ENCODE results near the gene CALHM3.
"Not testable (repeated sequence)": the region's sequence is repeated elsewhere in the genome, so short reads cannot be mapped to it uniquely, and the experiment has no call there.

CALHM3 gene

GRCh38 chr10:103479135-103479534 lies at the start of gene CALHM3:
Gene CALHM3, minus strand, starts transcription at chr10:103479240. Its CDS starts 208 bp downstream, at chr10:103479032.
- DNase-seq = no peak

- DNase-seq = no peak
Observed at GRCh38 chr10:103528549-103528948, 49.5 kb upstream of the CALHM3 start.

DNA sequence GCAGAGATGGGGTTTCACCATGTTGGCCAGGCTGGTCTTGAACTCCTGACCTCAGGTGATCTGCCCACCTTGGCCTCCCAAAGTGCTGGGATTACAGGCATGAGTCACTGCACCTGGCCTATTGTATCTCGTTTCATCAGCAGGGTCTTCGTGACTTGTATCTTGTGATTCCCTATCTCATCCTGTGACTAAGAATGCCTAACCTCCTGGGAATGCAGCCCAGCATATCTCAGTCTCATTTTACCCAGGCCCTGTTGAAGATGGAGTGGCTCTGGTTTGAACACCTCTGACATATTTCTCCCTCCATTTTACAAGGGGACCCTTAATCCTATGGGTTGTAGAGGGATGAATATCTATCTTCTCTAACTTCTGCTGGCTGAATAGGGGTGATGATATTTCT lies 48.4 kb upstream of the CALHM3 start:
- not testable (repeated sequence) for DNase-seq

- DNase-seq = no peak
Observed at GRCh38 chr10:103525901-103526300, 46.9 kb upstream of the CALHM3 start.

DNA sequence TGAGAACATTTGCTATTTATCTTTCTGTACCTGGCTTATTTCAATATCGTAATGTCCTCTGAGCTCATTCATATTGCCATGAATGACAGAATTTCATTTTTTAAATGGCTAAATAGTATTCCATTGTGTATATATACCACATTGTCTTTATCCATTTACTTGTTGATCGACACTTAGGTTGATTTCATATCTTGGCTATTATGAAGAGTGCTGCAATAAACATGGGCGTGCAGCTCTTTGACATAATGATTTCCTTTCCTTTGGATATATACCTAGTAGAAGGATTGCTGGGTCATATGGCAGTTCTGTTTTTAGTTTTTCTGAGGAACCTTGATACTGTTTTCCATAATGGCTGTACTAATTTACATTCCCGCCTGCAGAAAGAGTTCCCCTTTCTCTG lies 44.6 kb upstream of the CALHM3 start:
- DNase-seq = no peak

DNA sequence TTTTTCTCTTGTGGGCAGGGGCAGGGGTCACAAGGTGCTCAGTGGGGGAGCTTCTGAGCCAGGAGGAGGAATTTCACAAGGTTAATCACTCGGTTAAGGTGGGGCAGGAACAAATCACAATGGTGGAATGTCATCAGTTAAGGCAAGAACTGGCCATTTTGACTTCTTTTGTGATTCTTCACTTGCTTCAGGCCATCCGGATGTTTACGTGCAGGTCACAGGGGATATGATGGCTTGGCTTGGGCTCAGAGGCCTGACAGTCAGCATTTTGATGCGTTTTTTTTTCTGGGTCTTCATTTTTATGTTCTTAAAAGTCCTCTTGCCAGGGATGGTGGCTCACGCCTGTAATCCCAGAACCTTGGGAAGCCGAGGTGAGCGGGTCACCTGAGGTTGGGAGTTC lies 43.0 kb upstream of the CALHM3 start:
- not testable (repeated sequence) for DNase-seq

GRCh38 chr10:103519798-103520197 lies 40.8 kb upstream of the CALHM3 start:
- no peak for DNase-seq

DNA sequence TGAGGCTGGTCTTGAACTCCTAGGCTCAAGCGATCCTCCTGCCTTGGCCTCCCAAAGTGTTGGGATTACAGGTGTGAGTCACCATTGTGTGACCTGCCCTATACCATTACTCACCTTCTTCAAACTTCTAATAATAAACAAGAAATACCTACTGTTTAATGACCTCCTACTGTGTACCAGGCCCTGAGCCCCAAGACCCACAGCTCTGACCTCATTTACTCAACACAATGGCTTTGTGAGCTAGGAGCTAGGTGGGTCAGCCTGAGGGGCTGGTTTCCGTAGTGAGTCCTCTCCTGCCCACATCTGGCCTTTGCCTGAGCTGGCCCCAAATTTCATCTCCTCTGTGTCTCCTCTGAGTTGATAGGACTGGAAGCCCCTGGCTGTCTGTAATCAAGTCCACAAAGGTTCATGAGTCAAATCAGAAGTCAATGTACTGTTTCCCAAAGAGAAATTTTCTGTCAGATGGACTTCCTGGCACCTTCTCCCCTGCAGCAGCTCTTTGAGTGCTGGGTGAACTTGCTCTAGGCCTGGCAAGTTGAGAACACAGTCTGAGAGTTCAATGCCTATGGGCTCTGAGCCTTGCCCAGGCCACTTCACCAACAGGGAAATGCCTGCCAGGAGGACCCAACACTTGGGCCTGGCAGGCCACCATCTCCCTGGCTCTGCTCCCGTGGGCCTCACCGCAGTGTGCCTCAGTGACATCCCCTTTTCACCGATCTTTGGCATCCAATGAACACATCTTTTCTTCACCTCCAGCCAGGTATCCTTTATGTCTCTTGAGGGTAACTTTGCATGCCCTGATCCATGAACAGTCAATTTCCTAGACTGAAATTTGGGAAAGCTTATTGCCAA lies 38.4 kb upstream of the CALHM3 start:
- DNase-seq = no peak

GRCh38 chr10:103514244-103514643 lies 35.2 kb upstream of the CALHM3 start:
- DNase-seq = no peak

DNA sequence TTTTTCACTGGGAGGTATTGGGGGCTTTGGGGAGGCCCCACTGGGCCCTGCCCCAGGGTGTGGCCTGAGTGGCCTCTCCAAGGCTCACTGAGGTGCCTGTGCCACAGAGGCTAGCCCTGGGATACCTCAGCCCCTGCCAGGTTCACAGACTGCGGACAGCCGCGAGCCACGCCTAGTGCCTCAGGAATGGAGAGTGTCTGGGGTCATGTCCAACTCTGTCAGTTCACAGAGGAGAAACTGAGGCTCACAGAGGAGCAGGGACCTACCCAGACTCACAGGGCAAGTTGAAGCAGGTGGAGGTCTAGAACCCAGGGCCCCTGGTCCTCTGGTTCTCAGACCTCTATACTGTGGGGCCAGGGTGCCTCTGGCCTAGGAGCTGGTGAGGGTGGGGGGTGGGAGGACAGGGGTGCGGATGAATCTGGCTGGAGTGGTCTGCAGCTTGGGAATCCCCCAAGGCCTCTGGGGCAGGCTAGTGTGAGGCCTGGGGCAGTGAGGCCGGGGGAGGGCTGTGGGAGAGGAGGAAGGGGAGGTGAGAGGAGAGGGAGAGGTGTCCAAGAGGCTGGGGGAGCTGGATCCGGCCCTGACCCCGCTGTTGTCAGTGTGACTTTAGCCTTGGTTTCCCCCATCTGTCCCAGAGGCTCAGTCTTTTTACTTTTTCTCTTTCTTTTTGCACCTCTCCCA lies 34.5 kb upstream of the CALHM3 start:
- DNase-seq = no peak

DNA sequence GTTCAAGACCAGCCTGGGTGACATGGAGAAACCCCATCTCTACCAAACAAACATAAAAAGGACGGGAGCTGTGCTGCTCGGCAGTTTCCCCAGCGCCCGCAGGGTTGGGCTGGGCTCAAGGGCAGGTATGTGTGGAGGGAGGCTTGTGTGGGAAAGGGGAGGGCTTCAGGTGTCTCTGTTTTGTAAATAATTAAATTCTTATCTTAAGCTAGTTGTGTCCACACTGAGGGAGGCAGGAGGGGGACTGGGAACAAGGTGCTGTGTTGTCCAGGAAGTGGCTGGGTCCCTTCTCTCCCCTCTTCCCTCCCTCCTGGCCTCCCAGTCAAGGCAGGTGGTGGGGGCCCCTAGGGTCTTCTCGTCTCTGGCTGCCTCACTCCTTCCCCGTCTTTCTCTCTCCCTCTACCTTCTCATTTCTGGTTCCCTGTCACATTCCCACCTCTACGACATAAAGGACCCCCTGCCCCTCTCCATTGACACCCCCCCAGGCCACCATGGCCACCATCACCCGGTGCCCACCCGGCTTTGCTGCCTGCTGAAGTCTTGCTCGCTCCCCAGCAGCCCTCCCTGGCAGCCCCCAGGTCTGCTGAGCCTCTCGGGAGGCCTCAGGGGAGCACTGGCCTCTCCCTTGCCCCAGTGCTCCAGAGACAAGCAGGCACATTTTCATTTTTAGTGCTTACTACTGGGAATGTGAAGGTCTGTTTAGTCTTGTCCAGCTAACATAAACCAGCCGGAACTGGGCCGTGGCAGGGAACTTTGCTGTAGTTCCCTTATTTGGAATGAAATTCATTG lies 33.7 kb upstream of the CALHM3 start:
- DNase-seq = no peak

DNA sequence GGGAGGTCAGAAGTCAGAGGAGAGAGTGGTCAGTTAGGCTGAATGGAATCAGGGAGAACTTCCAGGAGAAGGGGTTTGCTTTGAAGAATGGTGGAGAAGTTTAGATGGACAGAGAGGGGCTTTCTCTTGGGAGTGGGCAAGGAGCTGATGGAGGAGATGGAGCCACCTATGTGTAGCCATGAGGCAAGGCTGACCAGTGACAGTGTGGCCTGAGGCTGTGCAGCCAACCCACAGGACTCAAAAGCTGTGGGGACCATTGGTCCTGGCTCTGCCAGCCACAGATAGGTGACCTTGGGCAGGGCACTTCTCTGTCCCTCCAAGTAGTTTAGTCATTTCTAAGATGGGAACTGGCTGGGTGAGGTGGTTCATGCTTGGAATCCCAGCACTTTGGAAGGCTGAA lies 33.1 kb upstream of the CALHM3 start:
- DNase-seq = no peak

GRCh38 chr10:103510791-103511752 lies 32.0 kb upstream of the CALHM3 start:
- DNase-seq = no peak

GRCh38 chr10:103510046-103510685 lies 31.1 kb upstream of the CALHM3 start:
- no peak for DNase-seq

DNA sequence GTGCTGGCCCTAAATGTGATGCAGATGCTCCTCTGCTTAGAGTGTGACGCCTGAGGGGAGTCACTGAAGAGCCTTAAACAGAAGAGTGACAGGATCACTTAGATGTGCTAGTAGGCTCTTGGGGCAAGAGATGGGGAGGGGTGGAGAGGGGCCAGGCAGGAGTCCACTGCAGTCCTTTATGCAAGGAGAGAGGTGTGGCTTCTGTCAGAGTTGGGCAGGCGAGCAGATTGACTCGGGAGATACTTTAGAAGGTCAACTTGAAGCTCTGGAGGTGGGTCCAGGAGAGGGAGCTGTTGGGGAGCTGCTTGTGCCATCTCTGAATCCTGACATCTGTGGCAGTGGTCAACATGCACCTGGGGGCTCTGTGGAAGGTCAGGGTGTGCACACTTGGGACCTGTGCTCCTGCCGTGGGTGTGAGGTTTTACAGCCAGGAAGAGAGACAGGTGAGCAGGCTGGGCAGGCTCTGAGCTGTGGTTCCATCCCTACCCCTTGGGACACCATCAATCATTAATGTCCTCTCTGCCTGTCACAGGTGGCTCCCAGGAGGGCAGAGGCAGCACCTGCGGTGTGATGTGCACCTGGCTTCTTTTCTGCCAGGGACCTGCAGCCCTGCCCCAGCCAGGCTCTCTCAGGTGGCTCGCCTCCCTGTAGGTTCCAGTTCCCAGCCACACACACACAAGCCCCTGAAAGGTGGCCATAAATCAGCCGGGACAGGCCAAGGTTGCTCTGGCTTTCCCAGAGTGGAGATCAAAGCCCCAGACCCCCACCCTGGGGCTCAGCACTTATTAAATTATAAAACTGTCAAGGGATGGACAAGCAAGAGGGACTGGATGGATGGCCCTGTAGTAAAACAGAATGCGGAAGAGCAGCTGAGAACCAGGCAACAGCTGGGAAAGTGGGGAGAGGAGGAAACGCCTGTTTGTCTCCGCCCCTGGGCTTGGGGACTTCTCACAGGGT lies 28.5 kb upstream of the CALHM3 start:
- no peak for DNase-seq

- no peak for DNase-seq
Observed at GRCh38 chr10:103506061-103506460, 27.0 kb upstream of the CALHM3 start.

- DNase-seq = no peak
Observed at GRCh38 chr10:103504181-103504783, 25.2 kb upstream of the CALHM3 start.

DNA sequence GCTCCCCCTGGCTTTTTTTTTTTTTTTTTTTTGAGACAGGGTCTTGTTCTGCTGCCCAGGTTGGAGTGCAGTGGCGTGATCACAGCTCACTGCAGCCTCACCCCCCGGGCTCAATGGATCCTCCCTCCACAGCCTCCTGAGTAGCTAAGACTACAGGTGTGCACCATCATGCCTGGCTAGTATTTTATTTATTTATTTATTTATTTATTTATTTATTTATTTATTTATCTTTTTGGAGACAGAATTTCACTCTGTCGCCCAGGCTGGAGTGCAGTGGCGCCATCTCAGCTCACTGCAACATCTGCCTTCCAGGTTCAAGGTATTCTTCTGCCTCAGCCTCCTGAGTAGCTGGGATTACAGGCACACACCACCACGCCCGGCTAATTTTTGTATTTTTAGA lies 24.7 kb upstream of the CALHM3 start:
- not testable (repeated sequence) for DNase-seq

All from anterior cingulate cortex (tissue), 58 donors.